A172 (cell line): ENCODE results near the gene STYX. TPM values are rescaled to one million over a fixed set of nuclear protein-coding genes. Genes with fewer than 3 reads are reported as not detected.

Experiments used
- DNase-seq: peaks from one replicate; pipeline ENCODE4 v3.0.0-alpha.2; 2015; ENCODE audit warnings: low spot score
- total RNA-seq: library from RNA; depleted of rRNA; stranded (reverse); fragments of >200 nt; shearing (Covaris generic); gene quantifications from 2 replicates; pipeline ENCODE4 v1.2.3, GENCODE V29; 2014; rRNA removed

The STYX gene
- 12.3 and 12.7 TPM in 2 replicates for total RNA-seq

DNA sequence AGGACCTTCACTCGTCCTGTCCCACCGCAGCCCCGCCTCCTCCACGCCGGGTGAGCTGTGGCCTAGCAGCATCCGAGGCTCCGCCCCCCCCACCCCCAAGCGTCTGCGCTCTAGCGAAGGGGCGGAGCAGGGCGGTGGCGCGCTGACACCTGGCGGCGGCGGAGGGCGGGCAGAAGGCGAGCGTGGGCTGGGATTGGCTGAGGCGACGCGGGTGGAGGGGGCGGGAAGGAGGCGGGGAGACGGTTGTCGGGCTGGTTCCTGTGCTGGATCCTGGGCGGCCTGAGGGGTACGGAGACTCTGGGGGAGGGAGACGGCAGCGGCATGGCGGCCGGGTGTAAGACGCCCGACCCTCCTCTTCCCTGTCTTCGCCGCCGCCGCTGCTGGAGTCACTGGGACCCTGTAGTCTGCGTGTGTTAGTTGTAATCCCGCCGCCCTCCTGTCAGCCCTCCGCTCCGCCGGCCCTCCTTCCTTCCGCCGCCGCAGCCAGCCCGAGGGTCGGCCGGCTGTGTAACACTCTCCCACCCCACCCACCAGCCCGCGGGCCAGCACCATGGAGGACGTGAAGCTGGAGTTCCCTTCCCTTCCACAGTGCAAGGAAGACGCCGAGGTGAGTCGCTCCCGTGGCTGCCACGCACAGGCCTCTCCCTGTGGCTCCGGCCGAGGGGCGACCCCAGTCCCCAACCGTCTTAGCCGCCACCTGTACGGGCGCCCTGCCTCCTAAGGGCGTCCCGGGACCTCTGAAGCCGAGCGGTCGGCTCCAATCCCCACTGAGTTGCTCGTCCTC lies at the start of gene STYX:
STYX (plus strand) TSS at position 242 of the 784 bp plus-strand sequence; CDS start at position 551, 309 bp downstream.
- DNase-seq = peak; percentile 90

- DNase-seq = no peak
Observed at GRCh38 chr14:52683985-52684520, 45.9 kb upstream of the STYX start.

GRCh38 chr14:52686176-52686575 lies 43.8 kb upstream of the STYX start:
- no peak for DNase-seq

DNA sequence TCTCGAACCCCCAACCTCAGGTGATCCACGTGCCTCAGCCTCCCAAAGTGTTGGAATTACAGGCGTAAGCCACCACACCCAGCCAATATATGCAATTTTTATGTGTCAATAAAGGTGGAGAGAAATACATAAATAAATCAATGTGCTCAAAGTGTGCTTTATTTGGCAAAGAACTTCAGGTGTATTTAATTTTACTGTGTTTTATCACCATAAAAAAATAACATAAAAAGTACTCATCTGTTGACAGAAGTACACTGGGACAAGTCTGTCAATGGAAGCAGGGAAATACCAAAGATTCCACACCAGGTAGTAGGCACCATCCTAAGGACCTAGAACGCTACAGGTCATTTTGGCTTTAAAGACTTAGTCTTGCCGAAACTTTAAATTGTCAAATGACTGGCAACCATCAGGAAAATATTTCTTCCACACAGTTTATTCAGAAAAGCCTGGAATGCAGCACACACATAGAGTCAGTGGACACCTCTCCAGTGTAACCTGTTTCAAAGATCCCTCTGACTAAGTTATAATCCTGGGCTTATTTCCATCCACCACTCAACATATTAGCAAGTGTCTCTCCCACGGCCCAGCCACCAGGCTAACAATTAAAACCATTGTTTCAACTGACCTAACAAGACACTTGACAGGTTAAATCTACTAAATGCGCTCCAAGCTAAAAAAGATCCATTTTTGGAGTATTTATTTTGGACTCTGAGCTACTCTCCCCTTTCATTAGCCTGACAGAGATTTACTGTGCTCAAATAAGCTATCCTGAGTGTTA lies 38.8 kb upstream of the STYX start:
- no peak for DNase-seq

DNA sequence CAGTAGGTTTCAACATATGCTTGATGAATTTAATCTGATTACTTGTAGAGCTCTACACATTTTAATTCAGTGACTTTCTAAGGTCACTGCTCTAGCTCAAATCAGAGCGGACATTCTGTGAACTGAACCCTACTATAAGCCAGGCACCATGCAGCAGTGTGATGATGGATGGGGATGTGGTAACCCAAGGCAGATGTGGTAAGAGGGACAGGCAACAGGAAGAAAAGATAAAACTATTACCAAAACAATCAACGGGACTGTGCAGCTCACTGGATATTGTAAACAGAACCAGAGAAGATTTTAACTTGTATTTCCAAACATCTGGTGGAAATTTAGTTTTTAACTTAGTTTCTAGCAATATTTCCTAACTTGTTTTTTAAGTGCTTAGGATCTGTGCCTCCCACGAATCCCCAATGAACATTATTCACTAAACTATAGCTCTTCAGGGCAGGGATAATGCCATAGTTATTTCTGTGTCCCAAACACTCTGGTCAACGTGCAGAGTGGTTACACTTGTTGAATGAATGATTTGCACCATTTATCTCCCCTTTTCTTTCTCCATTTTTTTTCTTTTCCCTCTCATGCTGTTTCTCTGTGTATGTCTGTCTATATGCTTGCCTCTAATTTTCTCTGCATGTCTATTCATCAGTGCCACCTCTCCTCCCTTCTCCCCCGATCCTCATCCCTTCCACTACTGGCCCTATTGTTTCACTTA lies 37.6 kb upstream of the STYX start:
- DNase-seq = no peak

GRCh38 chr14:52693036-52693435 lies 36.9 kb upstream of the STYX start:
- no peak for DNase-seq

DNA sequence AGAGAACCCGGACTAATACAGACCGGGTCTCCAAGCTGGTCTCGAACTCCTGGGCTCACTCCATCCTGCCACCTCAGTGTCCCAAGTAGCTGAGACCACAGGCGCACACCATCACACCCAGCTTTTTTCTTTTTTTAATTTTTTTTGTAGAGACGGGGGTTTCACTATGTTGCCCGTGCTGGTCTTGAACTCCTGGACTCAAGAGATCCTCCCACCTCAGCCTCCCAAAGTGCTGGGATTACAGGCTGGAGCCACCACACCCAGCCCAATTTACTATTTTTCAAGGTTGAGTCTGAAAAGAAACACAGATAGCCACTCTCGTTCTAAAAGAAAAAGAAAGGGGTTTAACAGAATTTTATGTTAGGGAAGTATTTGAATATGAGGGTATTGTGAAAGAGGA lies 36.4 kb upstream of the STYX start:
- DNase-seq = no peak

- peak; percentile 20 for DNase-seq
Observed at GRCh38 chr14:52694761-52695480, 35.0 kb upstream of the STYX start.

DNA sequence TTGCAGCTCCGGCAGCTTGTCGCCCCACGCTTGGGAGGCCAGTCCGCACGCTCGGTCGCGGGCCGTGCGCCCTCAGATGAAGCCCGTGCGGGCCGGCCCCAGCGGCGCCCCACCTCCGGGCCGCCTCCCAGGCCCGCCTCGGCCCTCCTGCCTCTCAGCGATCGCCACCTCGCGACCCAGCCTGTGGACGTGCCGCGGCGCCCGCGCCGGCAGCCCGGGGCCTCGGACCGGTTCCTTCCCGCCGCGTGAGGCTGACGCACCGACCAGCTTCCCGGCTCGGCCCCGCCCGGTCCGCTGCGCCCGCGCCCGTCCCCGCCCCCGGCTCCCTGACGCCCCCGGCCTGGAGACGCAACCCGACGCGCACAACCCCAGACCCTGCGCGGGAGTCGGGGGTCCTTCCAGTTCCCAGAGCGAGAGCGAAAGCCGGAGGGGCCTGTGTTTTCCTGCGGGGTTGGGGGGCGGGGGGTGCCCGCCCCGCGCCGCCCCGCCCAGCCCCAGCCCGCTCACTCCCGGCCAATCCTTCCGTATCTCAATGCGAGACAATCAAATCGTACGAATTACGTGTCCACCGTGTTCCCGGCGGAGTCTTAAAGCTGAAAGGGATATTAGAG lies 34.4 kb upstream of the STYX start, which contains the start of gene ERO1A:
ERO1A (minus strand) TSS at position 78 of the 611 bp plus-strand sequence; CDS start at position 1, 77 bp downstream.
- DNase-seq = peak; percentile 57

GRCh38 chr14:52700701-52701172 lies 29.2 kb upstream of the STYX start:
- DNase-seq = no peak

GRCh38 chr14:52701223-52701622 lies 28.7 kb upstream of the STYX start:
- DNase-seq = no peak

DNA sequence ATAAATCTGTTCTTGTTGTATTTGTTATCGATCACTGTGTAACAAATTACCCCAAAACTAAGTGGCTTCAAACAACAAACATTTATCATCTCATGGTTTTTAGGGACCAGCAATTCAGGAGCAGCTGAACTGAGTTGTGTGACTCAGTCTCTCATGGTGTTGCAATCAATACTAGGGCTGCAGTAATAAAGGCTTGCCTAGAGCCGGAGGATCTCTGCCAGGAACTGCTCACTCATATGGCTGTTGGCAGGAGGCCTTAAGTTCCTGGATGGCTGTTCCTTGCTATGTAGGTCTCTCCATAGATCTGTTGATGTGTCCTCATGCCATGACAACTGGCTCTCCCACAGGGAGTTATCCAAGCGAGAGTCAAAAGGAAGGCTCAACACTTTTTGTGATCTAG lies 26.7 kb upstream of the STYX start:
- no peak for DNase-seq

- DNase-seq = no peak
Observed at GRCh38 chr14:52703664-52704063, 26.3 kb upstream of the STYX start.

GRCh38 chr14:52706286-52706685 lies 23.7 kb upstream of the STYX start:
- DNase-seq = no peak

- DNase-seq = peak; percentile 84
Observed at GRCh38 chr14:52706724-52707706, 23.0 kb upstream of the STYX start, which contains the start of gene PSMC6. Gene PSMC6 (plus strand): TSS chr14:52707200. CDS start chr14:52707220, 20 bp downstream.

DNA sequence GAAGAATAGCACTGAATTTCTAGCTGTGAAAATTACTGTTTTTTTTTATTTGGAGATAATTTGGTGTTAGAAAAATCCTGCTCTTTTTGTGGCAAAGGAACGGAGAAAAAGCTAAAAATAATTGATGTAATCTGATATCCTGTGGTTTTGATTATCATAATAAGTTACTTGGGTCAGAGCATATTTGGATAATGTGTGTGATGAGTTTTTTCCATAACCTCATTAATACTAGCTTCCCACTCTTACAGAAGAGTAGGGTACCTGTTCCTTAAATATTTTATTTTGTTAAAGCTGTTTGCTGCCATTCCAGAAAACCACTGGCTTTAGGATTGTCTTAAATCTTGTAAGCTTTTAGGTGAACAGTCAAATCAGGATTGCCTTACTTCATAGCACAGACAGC lies 18.3 kb upstream of the STYX start:
- no peak for DNase-seq

DNA sequence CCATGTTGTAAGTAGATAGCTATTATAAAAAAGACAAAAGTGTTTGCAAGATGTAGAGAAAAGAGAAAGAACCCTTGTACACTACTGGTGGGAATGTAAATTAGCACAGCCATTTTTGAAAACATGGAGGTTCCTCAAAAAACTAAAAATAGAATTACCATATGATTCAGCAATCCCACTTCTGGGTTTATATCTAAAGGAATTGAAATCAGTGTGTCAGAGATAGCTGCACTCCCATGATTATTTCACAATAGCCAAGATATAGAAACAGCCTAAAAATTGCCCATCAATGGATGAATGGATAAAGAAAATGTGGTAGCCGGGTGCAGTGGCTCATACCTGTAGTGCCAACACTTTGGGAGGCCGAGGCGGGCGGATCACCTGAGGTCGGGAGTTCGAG lies 13.8 kb upstream of the STYX start:
- no peak for DNase-seq

GRCh38 chr14:52723514-52724359 lies 6.2 kb upstream of the STYX start:
- DNase-seq = no peak

- no peak for DNase-seq
Observed at GRCh38 chr14:52724360-52724644, 5.7 kb upstream of the STYX start.
